Left forelimb (tissue), 1 donor: ENCODE data around the gene SLC9A1.

ENCODE experiments used
- DNase-seq: peaks from one replicate; pipeline ENCODE4 v3.0.0-alpha.2; 2018; ENCODE audit warnings: low spot score

Gene SLC9A1

DNA sequence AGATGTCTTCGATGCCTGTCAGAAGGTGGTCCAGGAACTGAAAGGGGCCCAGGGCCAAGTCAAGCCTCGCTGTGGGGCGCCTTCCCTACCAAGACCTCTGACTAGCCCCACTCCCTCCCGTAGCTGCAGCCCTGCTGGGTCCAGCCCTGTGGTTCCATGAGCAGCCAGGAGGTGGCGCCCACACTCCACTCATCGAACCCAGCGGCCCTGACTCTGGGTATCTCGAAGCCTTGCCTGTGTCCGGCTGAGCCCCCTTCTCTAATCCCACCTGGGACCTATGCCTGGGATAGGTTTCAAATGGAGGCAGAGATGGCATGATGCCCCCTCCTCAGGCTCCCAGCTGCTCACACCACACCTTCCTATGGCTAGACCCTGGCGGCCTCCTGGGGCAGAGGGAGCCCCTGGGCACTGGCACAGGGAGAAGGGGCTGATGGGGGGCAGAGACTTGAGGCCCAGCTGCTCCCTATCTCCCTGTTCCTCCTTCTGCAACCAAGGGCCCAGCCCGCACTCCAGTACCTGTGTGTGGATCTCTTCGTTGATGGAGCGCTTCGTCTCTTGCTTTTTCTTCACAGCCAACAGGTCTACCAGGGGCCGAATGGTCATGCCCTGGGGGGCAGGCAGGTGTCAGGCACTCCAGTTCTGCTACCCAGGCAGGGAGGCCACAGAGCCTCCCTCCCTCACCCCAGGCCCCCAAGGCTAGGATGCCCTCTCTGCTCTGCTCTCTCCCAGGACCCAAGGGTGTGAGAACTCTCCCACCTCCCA is 52.0 kb downstream of the SLC9A1 start:
- peak; percentile 90 for DNase-seq

GRCh38 chr1:27102134-27102706 is 52.7 kb downstream of the SLC9A1 start:
- no peak for DNase-seq

GRCh38 chr1:27101696-27102095 is 53.2 kb downstream of the SLC9A1 start:
- DNase-seq: no peak

DNA sequence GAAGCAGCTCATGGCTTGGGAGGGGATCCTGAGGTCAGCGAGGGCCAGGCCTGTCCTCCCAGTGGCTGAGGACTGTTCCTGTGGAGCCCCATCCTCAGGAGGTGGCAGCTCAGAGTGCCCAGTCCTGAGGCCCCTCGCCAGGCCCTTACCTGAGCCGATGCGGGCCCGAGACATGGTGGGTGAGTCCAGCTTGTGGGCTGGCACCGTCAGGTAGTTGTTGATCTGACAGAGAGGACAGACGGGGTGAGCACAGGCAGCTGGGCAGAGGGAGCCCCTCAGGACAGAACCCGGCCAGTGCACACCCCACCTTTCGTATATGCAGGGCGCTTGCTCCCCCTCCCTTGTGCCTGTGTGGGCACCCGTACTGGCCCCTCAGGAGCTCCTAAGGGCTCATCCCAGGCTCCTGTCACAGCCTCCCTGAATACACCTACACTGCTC is 53.9 kb downstream of the SLC9A1 start:
- DNase-seq: no peak

- DNase-seq: no peak
Observed at GRCh38 chr1:27100335-27101053, 54.4 kb downstream of the SLC9A1 start.

DNA sequence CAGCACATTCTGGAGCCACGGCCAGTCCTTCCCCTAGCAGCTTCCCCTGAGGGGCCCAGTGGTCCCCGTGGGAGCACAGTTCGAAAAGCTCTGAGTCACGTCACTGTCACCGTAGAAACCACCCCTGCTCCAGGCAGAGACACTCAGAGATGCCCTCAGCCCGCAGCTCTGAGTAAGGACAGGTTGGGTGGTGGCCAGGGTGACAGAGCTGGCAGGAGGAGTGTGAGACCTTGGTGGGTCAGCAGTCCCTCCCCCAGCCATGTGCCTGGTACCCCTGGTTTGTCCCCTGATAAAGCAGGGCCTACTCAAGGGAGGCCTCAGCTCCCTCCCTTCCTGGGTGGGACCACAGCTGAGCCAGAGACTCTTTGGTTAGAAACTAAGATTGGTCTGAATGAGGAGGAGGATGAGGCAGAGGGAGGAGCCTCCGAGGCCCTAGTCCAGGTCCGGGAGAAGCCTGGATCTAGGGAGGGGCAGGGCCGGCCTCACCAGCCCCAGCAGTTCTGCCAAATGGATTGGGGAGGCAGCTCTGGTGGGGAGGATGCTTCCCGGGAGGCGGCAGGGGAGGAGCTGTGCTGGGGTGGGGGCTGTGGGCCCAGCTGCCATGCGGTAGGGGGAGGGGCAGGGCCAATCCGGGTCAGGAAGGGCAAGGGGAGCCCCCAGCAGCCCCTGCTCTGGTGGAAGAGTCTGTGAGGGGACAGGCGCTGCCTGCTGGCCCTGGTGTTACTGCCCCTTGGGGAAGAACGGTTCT is 55.2 kb downstream of the SLC9A1 start:
- DNase-seq: no peak

GRCh38 chr1:27099135-27099586 is 55.8 kb downstream of the SLC9A1 start:
- DNase-seq: peak; percentile 70

DNA sequence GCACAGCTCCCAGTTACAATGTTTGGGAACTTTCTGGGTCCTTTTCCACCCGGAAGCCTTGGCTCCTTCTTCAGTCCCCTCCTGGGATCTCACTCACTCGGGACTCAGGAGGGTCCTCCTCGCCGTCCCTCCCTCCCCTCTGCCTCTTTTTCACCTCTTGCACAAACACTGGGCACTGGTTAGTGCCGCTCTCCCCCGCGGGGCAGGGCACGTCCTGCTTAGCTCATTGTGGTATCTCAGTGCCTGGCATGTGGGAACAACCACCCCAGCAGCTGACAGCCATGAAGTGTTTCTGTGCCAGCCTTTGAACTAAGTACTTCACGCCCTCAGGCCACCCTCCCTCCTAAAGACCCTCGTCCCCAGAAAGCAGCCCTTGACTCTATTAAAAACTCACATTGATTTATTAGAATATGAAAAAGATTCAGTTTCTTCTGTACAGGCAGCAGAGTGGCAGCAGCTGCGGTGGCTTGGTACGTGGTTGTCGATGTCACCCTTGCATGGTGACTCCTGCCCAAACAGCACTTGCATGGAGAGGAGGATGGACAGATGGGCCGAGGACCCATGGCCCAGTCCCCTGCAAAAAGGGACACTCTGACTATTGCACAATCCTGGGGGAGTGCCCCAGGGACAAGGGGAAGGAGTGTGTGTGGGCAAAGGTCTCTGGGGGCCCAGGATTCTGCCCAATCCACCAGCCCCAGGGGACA is 56.3 kb downstream of the SLC9A1 start:
- no peak for DNase-seq

GRCh38 chr1:27097484-27097917 is 57.4 kb downstream of the SLC9A1 start:
- DNase-seq: peak; percentile 85

DNA sequence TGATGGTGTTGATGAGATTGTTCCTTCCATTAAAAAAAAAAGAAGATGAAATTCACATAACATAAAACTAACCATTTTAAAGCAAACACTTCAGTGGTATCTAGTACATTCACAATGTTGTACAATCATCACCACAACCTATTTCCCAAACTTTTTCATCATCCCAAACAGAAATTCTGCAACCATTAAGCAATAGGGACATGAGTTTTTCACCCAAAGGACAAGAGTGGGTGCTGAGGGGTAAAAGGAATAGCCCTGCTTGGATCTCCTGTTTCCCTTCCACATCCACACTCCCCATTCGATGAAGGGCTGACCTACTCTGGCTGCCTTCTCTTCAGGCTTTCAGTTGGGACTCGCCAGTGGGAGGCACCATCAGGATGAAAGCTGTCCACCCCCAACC is 59.3 kb downstream of the SLC9A1 start:
- DNase-seq: no peak

- DNase-seq: no peak
Observed at GRCh38 chr1:27092888-27093287, 62.0 kb downstream of the SLC9A1 start.

DNA sequence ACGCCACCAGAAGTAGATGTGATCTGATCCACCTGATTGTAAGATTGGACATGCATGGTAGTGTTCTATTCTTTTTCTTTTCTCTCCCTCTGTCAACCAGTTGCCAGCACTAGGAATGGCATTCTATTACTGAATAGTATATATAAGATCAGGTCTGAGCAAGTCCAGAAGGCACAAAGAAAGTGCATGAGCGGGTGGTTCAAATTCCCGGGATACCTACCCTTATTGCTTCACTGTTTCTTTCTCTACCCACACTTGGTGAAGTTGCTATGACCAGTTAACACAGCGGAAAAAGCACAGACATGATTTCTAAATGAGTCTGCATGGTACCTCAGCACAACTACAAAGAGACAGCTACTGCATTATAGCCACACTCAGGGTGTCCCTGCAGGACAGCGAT is 64.0 kb downstream of the SLC9A1 start:
- no peak for DNase-seq

DNA sequence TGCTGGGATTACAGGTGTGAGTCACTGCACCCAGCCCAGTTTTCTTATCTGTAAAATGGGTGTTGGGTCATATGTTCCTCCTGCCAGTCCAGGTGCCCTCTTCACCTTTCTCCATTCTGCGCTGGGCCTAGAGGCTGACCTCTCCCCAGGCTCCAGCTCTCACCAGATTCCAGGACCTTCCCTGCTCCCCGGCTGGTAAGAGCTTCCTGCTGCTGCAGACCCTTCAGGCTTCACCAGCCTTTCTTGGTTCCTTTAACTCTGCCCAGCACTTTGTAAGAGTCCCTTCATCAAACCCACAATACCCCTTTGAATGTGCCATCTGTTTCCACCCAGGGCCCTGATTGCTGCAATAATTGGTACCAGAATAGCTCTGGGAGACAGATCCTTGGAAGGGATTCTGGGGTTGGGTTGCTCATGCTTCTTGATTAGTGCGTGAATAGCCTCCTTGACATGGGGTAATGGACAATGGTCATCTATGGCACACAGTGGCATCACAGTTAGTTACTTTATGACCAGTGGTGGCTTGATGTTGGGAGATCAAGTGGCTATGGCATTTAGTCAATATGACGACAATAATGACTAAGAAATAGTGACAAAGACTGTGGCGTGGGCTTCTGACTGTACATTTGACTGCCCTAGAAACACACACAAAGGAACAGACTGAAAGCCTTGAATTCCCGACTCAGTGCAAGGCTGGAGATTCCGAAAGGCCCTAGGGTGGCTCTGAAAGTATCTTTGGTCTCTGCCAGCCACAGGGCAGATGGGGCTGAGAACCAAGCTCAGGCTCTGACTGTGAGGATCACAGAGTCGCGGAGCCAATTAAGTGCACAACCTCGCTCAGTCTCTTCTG is 67.3 kb downstream of the SLC9A1 start:
- no peak for DNase-seq

- DNase-seq: no peak
Observed at GRCh38 chr1:27086628-27087027, 68.3 kb downstream of the SLC9A1 start.

- DNase-seq: no peak
Observed at GRCh38 chr1:27086026-27086425, 68.9 kb downstream of the SLC9A1 start.

- no peak for DNase-seq
Observed at GRCh38 chr1:27084107-27084506, 70.8 kb downstream of the SLC9A1 start.

DNA sequence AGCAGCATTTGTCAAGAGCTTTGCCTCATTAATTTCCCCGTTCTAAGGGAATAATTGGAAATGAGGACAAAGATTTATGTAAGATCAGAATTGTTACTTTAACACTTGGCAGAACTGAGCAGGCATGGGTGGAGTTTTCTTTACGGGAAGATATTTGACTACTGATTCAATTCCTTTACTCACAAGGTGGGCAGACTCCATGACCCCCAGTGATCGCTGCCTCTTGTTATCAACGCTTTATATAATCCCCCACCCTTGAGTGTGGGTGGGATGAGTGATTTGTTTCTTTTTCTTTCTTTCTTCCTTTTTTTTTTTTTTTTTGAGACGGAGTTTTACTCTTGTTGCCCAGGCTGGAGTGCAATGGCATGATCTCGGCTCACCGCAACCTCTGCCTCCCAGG is 77.0 kb downstream of the SLC9A1 start:
- DNase-seq: no peak

DNA sequence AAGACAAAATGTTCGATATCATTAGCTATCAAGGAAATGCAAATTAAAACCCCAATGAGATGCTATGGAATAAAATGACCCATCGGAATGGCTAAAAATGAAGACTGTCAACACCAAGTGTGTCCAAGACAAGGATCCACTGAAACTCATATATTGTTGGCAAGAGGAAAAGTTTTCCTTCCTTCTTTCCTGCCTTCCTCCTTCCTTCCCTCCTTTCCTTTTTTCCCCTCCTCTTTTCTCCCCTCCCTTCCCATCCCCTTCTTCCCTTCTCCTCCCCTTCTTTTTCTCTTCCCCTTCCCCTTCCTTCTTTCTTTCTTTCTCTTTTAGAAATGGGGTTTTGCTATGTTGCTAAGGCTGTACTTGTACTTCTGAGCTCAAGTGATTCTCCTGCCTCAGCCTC is 78.1 kb downstream of the SLC9A1 start:
- no peak for DNase-seq

- DNase-seq: no peak
Observed at GRCh38 chr1:27074175-27074780, 80.6 kb downstream of the SLC9A1 start.

DNA sequence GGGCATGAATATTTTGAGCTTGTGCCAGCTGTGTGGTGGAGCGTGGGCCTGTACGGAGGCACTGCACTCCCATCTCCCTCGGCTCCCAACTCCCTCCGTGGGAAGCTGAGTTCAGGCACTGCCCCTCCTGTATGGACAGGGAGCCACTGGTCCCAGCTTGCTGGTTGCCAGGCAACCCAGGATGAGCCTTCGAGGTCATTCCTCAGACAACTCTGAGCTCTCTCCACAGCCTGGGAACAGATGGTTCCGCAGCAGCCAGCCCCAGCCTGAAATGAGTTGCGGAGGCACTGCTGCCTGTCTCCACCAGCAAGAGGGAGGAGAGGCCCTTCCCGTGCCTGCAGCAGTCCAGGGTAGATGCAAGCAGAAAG is 83.9 kb downstream of the SLC9A1 start:
- DNase-seq: no peak
